Measurements from ENCODE around the gene PDE4D. TPM values are rescaled to one million over a fixed set of nuclear protein-coding genes. Genes with fewer than 3 reads are reported as not detected.

The PDE4D gene
- total and polyA plus RNA-seq, 2 donors (not counting 1 experiment from before 2014, with no cell fraction given): 14.9 to 171 TPM

- DNase-seq (no peak), ATAC-seq (ENCODE audit: low read depth) (no peak)
- Histone ChIP-seq H4K20me1 (ENCODE audit: control insufficient read depth, insufficient read depth, low read length, poor library complexity, severe bottlenecking) (no peaks in the 10 kb centered on the region), H3K4me1 (ENCODE audit: control insufficient read depth in 2 of 2, insufficient read depth in 2 of 2, low read length in 2 of 2) (peaks cover 17 to 18% of the 10 kb centered on the region in 2 donors), H3K36me3 (replicated peaks in 1 of 2; ENCODE audit: control extremely low read depth in 1 of 2, control insufficient read depth in 1 of 2, extremely low read depth in 1 of 2, insufficient read depth in 2 of 2, low read length in 1 of 2) (no peaks in the 10 kb centered on the region), H3K79me2 (ENCODE audit: control insufficient read depth, insufficient read depth, low read length) (no peaks in the 10 kb centered on the region), H3K4me2 (replicated peaks; ENCODE audit: low read depth, low read length, poor library complexity, severe bottlenecking) (no peak overlapping the region), H3K4me3 (ENCODE audit: control extremely low read depth in 1 of 5, extremely low read depth in 1 of 5, insufficient read depth in 1 of 5, low read depth in 2 of 5, low read length in 4 of 5) (no peak overlapping the region), H2AFZ (ENCODE audit: insufficient read depth, low read depth, low read length, poor library complexity, severe bottlenecking) (no peak overlapping the region), H3K27ac (ENCODE audit: low read length in 2 of 2) (no peak overlapping the region), H3K9me3 (ENCODE audit: control extremely low read depth in 1 of 3, control insufficient read depth in 2 of 3, insufficient read depth in 1 of 3, low read length in 2 of 3) (no peaks in the 10 kb centered on the region), H3K9ac (ENCODE audit: low read length) (no peak overlapping the region), H3K27me3 (replicated peaks in 1 of 4; ENCODE audit: control extremely low read depth in 1 of 4, control insufficient read depth in 3 of 4, insufficient read depth in 4 of 4, low read length in 3 of 4) (no peaks in the 10 kb centered on the region)
- TF ChIP-seq, protein P1, sequence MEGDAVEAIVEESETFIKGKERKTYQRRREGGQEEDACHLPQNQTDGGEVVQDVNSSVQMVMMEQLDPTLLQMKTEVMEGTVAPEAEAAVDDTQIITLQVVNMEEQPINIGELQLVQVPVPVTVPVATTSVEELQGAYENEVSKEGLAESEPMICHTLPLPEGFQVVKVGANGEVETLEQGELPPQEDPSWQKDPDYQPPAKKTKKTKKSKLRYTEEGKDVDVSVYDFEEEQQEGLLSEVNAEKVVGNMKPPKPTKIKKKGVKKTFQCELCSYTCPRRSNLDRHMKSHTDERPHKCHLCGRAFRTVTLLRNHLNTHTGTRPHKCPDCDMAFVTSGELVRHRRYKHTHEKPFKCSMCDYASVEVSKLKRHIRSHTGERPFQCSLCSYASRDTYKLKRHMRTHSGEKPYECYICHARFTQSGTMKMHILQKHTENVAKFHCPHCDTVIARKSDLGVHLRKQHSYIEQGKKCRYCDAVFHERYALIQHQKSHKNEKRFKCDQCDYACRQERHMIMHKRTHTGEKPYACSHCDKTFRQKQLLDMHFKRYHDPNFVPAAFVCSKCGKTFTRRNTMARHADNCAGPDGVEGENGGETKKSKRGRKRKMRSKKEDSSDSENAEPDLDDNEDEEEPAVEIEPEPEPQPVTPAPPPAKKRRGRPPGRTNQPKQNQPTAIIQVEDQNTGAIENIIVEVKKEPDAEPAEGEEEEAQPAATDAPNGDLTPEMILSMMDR (IDR thresholded peaks at IDR 0.05): no peak
- TF ChIP-seq EZH2 (IDR thresholded peaks at IDR 0.05; ENCODE audit: borderline replicate concordance, insufficient read depth, low read depth, low read length, poor library complexity, severe bottlenecking): no peak
- no peaks in the 10 kb centered on the region for H3K9me3 Mint-ChIP-seq (ENCODE audit: insufficient read depth)
- H3K4me1 Mint-ChIP-seq: peaks cover 28% of the 10 kb centered on the region
- intact Hi-C loops (cut with micrococcal nuclease): no loop called here
- ChIA-PET POLR2A (no interaction called here), CTCF (no interaction called here)
- H3K4me3 Mint-ChIP-seq: no peak overlapping the region
- no peak overlapping the region for H3K27ac Mint-ChIP-seq
- H3K27me3 Mint-ChIP-seq: no peaks in the 10 kb centered on the region
- no CpG with 5 or more reads among the region's 3 CpGs for WGBS (ENCODE audit: insufficient coverage)
Measured at GRCh38 chr5:59618644-59619043, 274.9 kb downstream of the PDE4D start.

DNA sequence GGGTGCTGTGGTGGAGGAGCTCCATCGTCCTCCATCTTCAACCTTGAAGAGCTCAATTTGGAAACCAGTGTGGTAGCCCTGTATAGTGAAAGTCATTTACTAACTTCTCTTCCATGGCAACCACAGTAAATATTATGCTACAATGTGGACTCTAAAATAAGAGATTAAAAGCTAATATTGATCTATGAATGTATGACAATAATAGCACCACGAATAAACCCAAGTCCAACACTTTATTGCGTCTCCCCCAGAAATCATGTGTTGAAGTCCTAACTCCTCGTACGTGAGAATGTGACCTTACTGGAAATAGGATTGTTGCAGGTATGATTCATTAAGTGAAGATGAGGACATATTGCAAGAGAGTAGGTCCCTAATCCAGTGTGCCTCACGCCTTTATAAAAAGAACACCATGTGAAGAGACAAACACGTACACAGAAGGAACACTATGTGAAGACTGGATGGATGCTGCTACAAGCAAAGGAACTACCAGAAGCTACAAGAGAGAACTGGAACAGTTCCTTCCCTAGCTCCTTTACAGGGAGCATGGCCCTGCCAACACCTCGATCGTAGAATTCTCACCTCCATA, 276.2 kb downstream of the PDE4D start:
- H3K4me1 Mint-ChIP-seq: peaks cover 33% of the 10 kb centered on the region
- intact Hi-C loops (cut with micrococcal nuclease): no loop called here

More for the DNA sequence above, 276.2 kb downstream of the PDE4D start:
- Histone ChIP-seq H3K36me3 (replicated peaks in 1 of 2; ENCODE audit: control extremely low read depth in 1 of 2, control insufficient read depth in 1 of 2, extremely low read depth in 1 of 2, insufficient read depth in 2 of 2, low read length in 1 of 2) (no peaks in the 10 kb centered on the region), H3K27me3 (replicated peaks in 1 of 4; ENCODE audit: control extremely low read depth in 1 of 4, control insufficient read depth in 3 of 4, insufficient read depth in 4 of 4, low read length in 3 of 4) (no peaks in the 10 kb centered on the region), H3K4me1 (ENCODE audit: control insufficient read depth in 2 of 2, insufficient read depth in 2 of 2, low read length in 2 of 2) (peaks cover 17 to 18% of the 10 kb centered on the region in 2 donors), H4K20me1 (ENCODE audit: control insufficient read depth, insufficient read depth, low read length, poor library complexity, severe bottlenecking) (no peaks in the 10 kb centered on the region), H3K27ac (ENCODE audit: low read length in 2 of 2) (no peak overlapping the region), H3K79me2 (ENCODE audit: control insufficient read depth, insufficient read depth, low read length) (no peaks in the 10 kb centered on the region), H3K4me2 (replicated peaks; ENCODE audit: low read depth, low read length, poor library complexity, severe bottlenecking) (no peak overlapping the region), H3K9ac (ENCODE audit: low read length) (no peak overlapping the region), H3K9me3 (ENCODE audit: control extremely low read depth in 1 of 3, control insufficient read depth in 2 of 3, insufficient read depth in 1 of 3, low read length in 2 of 3) (no peaks in the 10 kb centered on the region), H2AFZ (ENCODE audit: insufficient read depth, low read depth, low read length, poor library complexity, severe bottlenecking) (no peak overlapping the region), H3K4me3 (ENCODE audit: control extremely low read depth in 1 of 5, extremely low read depth in 1 of 5, insufficient read depth in 1 of 5, low read depth in 2 of 5, low read length in 4 of 5) (no peak overlapping the region)
- DNase-seq (no peak), ATAC-seq (ENCODE audit: low read depth) (no peak)
- H3K27me3 Mint-ChIP-seq: no peaks in the 10 kb centered on the region
- no peak overlapping the region for H3K27ac Mint-ChIP-seq
- no peaks in the 10 kb centered on the region for H3K9me3 Mint-ChIP-seq (ENCODE audit: insufficient read depth)
- TF ChIP-seq, protein P1 (IDR thresholded peaks at IDR 0.05): no peak
- no peak for TF ChIP-seq EZH2 (IDR thresholded peaks at IDR 0.05; ENCODE audit: borderline replicate concordance, insufficient read depth, low read depth, low read length, poor library complexity, severe bottlenecking)
- CTCF ChIA-PET: no interaction called here
- H3K4me3 Mint-ChIP-seq: no peak overlapping the region
- whole genome bisulfite sequencing (ENCODE audit: insufficient coverage): 98% methylated on average over 4 of the region's 9 CpGs
- POLR2A ChIA-PET: no interaction called here
